GM12874 (cell line): Measurements from ENCODE around the gene ALKBH3.

ENCODE experiments used
- TF ChIP-seq, protein P1 (sequence below): IDR thresholded peaks from 2 replicates; pipeline ENCODE4 v1.5.1; 2011; ENCODE audit warnings: low read depth, mild to moderate bottlenecking, control low read depth, low read length, moderate library complexity; ENCODE audit not compliant: insufficient read depth

The ALKBH3 gene

DNA sequence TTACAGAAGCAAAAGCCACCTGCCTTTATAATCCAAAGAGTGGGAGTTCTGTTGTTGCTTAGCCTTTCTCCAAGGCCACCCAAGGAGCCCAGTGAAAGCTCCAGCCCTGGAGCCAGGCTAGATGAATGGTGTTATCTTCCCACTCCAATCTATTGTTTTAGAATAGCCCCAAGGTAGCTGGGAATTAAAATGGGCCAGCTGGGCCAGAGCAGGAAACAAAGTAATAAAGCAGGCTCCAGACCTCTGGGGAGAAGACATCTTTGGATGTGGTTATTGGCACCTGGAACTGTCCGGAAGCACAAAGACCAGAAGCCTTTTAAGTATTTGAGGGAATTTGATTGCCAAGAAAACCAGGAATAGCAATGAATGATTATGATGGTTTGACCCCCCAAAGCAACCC, 70.6 kb downstream of the ALKBH3 start:
- TF ChIP-seq, protein P1, sequence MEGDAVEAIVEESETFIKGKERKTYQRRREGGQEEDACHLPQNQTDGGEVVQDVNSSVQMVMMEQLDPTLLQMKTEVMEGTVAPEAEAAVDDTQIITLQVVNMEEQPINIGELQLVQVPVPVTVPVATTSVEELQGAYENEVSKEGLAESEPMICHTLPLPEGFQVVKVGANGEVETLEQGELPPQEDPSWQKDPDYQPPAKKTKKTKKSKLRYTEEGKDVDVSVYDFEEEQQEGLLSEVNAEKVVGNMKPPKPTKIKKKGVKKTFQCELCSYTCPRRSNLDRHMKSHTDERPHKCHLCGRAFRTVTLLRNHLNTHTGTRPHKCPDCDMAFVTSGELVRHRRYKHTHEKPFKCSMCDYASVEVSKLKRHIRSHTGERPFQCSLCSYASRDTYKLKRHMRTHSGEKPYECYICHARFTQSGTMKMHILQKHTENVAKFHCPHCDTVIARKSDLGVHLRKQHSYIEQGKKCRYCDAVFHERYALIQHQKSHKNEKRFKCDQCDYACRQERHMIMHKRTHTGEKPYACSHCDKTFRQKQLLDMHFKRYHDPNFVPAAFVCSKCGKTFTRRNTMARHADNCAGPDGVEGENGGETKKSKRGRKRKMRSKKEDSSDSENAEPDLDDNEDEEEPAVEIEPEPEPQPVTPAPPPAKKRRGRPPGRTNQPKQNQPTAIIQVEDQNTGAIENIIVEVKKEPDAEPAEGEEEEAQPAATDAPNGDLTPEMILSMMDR, result no peak

DNA sequence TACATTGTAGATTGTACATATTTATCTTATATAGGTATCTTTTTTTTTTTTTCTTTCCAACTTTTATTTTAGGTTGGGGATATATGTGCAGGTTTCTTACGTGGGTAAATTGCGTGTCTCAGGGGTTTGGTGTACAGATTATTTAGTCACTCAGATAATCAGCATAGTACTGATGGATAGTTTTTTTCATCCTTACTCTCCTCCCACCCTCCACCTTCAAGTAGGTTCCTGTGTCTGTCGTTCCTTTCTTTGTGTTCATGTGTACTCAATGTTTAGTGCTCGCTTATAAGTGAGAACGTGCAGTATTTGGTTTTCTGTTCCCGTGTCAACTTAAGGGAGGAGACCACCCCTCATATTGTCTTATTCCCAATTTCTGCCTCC, 71.4 kb downstream of the ALKBH3 start:
- TF ChIP-seq, protein P1, result no peak

DNA sequence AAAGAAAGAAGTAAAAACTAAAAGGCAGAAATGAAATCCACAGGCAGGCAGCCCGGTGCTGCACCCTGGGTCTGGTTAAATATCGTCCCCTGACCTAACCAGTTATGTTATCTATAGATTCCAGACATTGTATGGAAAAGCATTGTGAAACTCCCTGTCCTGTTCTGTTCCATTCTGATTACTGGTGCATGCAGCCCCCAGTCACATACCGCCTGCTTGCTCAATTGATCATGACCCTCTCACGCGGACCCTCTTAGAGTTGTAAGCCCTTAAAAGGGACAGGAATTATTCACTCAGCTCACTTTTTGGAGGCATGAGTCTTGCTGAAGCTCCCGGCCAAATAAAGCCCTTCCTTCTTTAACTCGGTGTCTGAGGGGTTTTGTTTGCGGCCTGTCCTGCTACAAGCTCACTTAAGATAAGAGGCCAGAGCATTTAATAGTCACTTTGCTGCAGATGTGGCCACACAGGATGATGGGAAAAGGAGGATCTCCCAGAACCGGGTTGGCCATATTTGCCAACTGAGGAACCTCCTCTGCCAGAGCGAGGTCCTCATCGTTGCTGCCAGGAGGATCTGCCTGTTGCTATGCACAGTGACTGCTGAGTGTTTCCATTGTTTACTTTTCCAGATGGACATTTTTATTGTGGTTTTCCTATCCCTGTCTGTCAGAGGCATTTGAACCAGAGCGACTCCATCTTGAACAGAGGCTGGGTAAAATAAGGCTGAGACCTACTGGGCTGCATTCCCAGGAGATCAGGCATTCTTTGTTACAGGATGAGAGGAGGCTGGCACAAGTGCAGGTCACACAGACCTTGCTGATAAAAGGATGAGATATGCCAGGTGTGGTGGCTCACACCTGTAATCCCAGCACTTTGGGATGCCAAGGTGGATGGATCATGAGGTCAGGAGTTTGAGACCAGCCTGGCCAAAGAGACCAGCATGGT, 72.0 kb downstream of the ALKBH3 start:
- TF ChIP-seq, protein P1, result no peak

DNA sequence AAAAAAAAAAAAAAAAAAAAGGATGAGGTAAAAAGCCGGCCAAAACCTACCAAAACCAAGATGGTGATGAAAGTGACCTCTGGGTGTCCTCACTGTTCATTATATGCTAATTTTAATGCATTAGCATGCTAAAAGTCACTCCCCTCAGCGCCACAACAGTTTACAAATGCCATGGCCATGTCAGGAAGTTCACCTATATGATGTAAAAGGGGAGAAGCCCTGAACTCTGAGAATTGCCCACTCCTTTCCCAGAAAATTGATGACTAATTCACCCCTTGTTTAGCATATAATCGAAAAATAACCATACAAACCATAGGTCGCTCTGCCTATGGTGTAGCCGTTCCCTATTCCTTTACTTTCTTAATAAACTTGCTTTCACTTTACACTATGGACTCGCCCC, 72.9 kb downstream of the ALKBH3 start:
- TF ChIP-seq, protein P1, result no peak

DNA sequence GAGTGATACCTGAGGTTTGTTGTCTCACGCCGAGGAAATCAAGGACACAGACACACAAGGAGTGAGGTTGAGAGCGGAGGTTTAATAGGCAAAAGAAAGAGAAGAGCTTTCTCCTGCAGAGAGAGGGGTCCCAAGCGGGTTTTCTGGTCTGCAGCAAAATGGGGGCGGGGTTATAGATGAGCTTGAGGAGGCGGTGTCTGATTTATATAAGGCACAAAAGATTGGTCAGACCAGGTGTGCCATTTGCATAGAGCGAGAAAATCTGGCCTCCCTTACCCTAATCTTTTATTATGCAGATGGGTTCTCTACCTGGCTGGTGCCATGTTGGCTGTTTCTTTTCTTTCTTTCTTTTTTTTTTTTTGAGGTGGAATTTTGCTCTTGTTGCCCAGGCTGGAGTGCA, 73.6 kb downstream of the ALKBH3 start:
- TF ChIP-seq, protein P1, result no peak

DNA sequence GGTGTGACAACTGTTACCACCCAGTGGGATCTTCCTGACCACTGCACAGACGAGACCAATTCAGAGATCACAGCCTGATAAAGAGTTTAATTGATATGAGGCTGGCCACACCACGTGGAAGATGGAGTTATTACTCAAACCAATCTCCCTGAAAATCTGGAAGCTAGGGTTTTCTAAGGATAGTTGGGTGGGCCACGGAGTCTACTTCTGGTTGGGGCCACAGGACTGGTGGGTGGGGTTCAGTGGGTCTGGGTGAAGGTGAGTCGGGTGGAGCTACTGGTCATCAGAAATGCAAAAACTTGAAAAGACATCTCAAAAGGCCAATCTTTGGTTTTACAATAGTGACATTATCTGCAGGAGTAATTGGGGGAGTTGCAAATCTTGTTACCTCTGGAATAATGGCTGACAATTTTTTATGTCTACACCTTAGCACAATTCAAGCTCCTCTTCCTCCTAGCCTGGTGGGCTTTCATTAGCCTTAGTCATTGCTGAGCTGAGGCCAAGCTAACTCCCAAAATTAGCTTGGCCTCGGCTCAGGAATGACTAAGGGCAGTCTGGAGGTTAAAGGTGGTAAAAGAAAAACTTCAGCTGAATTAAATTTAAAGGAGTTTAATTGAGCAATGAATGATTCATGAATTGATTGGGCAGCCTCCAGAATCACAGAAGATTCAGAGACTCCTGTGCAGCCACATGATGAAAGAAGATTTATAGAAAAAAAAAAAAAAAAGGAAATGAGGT, 74.9 kb downstream of the ALKBH3 start:
- TF ChIP-seq, protein P1, result no peak

DNA sequence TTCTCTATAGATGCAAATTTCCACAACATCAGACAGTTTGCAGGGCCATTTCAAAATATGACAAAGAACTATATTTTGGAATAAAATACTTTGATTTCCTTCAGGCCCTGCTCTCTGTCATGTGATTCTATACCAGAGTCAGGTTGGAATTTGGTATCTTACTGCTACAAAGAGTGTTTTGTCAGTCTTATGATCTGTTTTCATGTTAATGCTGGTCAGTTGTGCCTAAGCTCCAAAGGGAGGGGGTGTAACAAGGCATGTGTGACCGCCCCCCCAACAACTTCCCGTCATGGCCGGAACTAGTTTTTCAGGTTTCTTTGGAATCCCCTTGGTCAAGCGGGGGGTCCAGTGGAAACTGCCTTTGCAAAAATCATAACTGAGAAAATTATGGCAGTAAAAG, 76.9 kb downstream of the ALKBH3 start:
- TF ChIP-seq, protein P1, result no peak
